NCI-H526 (cell line): ENCODE data around the gene ZNF821.
A peak's percentile ranks its signal among the peaks of the same experiment; 100 is the strongest.
"Not testable (repeated sequence)": the region's sequence is repeated elsewhere in the genome, so short reads cannot be mapped to it uniquely, and the experiment has no call there.

ENCODE experiments used
- DNase-seq, 2 experiments: peaks; one replicate each; lab custom pipeline; 2025; lab: John Stamatoyannopoulos, UW

Gene ZNF821

DNA sequence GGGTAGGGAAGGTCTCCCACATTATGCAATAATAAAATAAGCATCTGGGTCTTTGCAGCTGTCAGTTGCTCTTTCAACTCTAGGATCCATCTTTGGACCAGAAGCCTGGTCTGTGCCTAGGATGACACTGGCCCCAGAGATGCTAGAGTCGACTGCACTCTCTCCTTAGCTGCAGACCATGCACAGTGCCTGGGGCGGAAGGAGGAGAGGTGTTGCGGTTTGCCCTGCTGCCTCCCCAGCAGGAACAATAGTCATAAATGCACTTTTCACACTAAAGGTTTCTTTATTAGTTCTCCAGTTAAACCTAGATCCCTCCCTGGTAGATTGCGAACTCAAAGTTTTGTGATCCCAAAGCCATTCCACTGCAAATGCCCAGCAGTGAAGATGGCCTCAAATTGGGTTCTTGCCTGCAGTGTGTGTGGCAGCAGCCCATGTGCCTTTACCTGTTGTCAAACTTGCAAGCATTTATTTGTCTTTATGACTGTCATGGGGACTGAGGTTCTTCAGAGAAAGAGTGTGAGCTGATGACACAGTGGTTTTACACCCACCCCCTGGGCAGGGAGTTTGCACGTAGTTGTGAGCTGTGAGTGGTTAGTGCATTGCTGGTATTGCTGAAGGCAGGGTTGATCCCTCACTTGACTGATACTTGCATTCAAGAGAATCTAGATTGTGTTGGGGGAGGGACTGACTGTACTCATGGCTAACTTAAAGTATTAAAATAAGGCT is 27.9 kb downstream of the ZNF821 start:
- DNase-seq, result no peak

DNA sequence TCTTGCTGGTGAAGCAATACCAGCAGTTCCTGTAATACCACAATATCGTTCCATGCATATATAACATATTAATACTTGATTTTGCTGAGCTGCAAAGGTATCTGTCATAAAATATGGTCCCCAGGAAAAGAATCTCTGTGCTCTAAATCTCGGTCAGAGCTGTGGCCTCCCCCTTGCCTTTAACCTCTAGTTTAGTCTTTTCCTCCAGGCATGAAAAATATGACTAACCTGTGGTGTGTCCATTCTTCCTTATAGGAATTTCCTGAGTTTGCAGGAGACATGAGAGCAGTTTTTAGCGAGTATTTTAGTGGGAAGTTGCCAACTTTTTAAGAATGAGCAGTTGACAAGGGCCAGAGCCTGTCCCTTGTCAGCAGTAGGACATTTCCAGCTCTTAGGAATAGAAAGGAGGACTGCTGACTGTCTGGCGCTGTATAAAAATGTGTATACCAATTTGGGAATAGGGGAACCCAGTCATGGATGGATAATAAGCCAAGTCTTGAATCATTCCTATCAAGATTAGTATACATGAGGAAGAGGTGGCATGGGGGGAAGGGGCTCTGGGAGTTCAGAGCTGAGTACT is 29.5 kb downstream of the ZNF821 start:
- DNase-seq, result no peak

DNA sequence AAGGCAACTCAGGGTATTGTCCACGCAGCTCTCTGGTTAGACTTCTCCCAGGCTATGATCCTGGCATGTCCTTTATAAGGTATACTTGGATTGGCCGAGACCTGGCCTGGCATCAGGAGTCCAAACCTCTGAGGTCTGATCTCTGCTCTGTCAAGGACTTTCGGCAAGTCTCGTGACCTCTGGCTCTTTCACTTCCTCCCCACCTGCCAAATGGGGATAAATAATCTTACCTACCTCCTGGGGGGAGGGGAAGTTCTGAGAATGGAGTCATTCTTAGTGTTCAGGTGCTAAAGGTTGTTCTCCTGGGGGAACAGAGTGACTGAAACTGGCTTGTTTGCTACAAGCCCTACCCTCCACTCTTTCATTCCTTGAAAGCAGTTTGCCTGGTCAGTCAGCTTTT is 30.6 kb downstream of the ZNF821 start:
- no peak for DNase-seq

- no peak for DNase-seq
Observed at GRCh38 chr16:71852561-71852960, 31.4 kb downstream of the ZNF821 start.

DNA sequence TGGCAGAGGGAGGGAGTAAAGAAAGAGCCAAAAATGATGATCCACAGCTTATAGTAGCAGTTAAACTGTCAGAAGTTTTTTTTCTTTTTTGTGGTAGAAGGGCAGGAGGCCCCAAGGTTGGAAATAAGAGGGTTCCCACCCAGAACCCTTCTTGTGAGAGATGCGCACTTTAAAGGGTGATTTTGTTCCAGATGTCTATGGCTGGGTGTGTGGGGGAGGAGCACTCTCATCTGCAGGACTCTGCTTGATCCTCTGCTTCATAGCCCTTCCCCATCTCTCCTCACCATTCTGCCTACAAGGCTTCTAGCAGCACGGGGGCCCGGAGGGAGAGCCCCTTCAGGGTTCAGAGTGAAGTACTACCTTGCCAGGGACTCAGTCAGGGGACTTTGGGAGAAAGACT is 31.8 kb downstream of the ZNF821 start:
- no peak for DNase-seq

DNA sequence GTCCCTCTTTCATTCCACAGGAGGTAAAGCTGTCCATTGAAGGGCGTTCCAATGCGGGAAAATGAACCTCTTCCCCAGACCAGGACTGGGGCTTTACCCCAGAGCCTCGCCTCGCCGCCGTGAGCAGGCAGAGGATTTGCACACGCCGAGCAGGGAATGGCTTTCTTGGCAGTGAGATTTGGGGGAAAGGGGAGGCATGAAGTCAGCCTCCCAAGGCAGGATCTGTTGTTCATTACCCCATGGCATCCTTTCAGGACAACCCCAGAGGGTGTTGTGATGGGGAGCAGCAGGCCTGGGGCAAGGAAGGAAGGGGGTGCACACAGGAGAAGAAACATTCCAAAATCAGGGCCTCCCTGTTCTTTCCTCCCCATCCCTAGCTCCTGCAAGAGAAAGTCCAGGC is 32.2 kb downstream of the ZNF821 start:
- no peak for DNase-seq

GRCh38 chr16:71848622-71849021 is 35.4 kb downstream of the ZNF821 start:
- DNase-seq, result no peak

- no peak for DNase-seq
Observed at GRCh38 chr16:71847096-71847495, 36.9 kb downstream of the ZNF821 start.

DNA sequence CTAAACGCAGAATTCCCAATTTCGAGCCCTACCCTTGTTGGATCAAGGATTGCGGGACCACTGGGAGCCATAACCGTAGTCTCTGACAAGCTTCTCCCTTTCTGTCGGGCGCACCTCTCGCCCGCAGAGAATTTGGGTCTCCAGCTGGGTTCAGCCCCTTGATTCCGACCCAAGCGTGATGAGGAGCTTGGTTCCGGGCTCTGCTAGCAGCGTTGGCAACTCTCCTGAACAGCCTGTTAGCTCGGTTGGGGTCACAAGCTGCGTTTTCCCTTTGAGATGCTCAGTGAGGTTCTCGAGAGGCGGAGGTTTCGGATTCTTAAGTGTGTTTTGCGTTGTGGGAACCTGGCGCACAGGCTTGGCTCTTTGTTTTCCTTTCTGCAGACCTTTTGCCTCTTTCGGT is 37.6 kb downstream of the ZNF821 start:
- DNase-seq, result no peak

DNA sequence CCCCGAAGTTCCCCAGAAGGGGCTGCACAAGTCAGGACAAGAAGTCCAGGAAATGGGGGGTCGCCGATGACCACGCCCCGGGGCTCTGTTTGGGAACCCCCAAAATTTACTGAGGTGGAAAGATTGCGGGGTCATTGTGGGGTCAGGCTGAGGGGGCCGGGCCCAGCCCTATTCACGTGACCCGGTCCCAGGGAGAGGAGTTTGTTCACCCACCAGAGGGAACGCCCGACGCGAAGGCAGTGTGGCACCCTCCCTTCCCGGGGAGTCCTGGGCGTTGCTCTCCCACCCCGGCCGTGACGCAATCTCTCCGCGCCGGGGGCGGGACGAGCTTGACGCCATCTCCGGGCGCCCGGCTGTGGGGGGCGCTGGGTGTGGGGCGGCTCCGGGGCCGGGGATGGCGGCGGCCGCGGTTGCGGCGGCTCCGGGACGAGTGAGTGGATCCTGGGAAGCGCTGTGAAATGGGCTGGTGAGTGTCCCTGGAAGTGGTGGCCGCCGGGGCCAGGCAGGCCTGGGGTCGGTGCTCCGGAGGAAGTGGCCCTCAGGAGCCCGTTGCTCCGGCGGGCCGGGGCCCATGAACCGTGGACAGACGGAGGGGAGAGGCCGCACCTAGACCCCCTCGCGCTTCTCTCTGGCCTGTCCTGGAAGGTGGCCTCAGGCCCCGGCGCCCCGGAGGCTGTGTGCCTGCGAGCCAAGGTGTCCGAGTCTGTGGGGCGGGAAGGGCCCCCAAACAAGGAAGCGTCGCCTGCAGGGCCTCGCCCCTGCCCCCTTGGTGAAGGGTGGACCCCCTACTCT is 38.1 kb downstream of the ZNF821 start, which contains the start of gene ATXN1L:
Gene ATXN1L, plus strand, starts transcription at position 338 of the 792 bp plus-strand sequence. CDS start 3,765 bp downstream, outside the sequence.
- peak; percentile 58 to 83 for DNase-seq

GRCh38 chr16:71843572-71843971 is 40.4 kb downstream of the ZNF821 start:
- DNase-seq, result no peak

GRCh38 chr16:71840052-71840451 is 43.9 kb downstream of the ZNF821 start:
- DNase-seq, result no peak

- no peak for DNase-seq
Observed at GRCh38 chr16:71837150-71837549, 46.8 kb downstream of the ZNF821 start.

GRCh38 chr16:71834291-71834690 is 49.7 kb downstream of the ZNF821 start:
- DNase-seq, result no peak

GRCh38 chr16:71832112-71832511 is 51.9 kb downstream of the ZNF821 start:
- DNase-seq, result not testable (repeated sequence)

- not testable (repeated sequence) for DNase-seq
Observed at GRCh38 chr16:71831698-71832097, 52.3 kb downstream of the ZNF821 start.

DNA sequence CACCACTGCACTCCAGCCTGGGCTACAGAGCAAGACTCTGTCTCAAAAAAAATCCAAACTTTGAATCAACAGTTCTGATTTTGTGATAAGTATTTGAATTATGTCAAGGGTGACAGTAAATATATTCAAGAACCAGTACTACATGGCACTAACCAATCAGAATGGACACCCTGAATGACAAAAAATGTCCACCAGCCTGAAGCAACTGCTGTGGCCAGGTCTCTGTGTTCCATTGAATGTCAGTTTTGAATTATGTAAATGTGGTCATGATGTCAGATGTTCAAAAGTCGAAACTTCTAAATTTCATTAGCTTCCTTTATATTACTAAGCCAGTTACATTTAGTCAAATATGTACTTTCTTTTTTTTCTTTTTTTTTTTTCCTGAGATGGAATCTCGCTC is 53.6 kb downstream of the ZNF821 start:
- no peak for DNase-seq

- DNase-seq, result no peak
Observed at GRCh38 chr16:71826533-71827017, 57.4 kb downstream of the ZNF821 start.

GRCh38 chr16:71817155-71817500 is 66.9 kb downstream of the ZNF821 start:
- not testable (repeated sequence) for DNase-seq

GRCh38 chr16:71811261-71811803 is 72.7 kb downstream of the ZNF821 start:
- DNase-seq, result no peak

DNA sequence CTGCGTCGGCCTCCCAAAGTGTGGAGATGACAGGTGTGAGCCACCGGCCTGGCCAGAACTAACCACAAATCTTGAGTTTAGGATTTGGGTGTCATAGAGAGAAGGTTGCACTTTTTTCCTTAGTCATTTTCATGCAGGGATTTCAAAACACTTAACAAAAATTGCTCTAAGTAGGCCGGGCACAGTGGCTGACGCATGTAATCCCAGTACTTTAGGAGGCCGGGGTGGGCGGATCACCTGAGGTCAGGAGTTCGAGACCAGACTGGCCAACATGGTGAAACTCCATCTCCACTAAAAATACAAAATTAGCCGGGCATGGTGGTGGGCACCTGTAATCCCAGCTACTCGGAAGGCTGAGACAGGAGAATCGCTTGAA is 73.8 kb downstream of the ZNF821 start:
- DNase-seq, result not testable (repeated sequence)
